Measurements from ENCODE around the gene CSF2RB. TPM values are rescaled to one million over a fixed set of nuclear protein-coding genes. Genes with fewer than 3 reads are reported as not detected.

Gene CSF2RB
- total RNA-seq, 1 donor from 2014 or later = 4.2 TPM

GRCh38 chr22:36964106-36964505 lies 50.7 kb downstream of the CSF2RB start:
- DNase-seq (ENCODE audit: extremely low spot score in 2 of 2) = no peak
- no peaks in the 10 kb centered on the region for H3K9me3 ChIP-seq

GRCh38 chr22:36965696-36966095 lies 52.3 kb downstream of the CSF2RB start:
- Histone ChIP-seq H3K4me1 (no peaks in the 10 kb centered on the region), H3K4me3 (no peak overlapping the region), H3K27me3 (no peaks in the 10 kb centered on the region), H3K27ac (no peak overlapping the region), H3K9me3 (no peaks in the 10 kb centered on the region), H3K36me3 (no peaks in the 10 kb centered on the region)
- DNase-seq (ENCODE audit: extremely low spot score in 2 of 2) = no peak
- TF ChIP-seq POLR2A (IDR thresholded peaks at IDR 0.05) (no peak), CTCF (IDR thresholded peaks at IDR 0.05) (no peak)
- intact Hi-C loops (cut with DNase I) = no loop called here

More at GRCh38 chr22:36964106-36964505, 50.7 kb downstream of the CSF2RB start:
- Histone ChIP-seq H3K4me3 (no peak overlapping the region), H3K27me3 (no peaks in the 10 kb centered on the region), H3K27ac (no peak overlapping the region), H3K4me1 (no peaks in the 10 kb centered on the region), H3K36me3 (no peaks in the 10 kb centered on the region)
- intact Hi-C loops (cut with DNase I) = no loop called here
- TF ChIP-seq POLR2A (IDR thresholded peaks at IDR 0.05) (no peak), POLR2AphosphoS5 (IDR thresholded peaks at IDR 0.05; ENCODE audit: insufficient read depth in 1 of 2, low read depth in 1 of 2) (no peak), CTCF (IDR thresholded peaks at IDR 0.05) (no peak)

GRCh38 chr22:36966851-36967540 lies 53.6 kb downstream of the CSF2RB start:
- Histone ChIP-seq H3K36me3 (no peaks in the 10 kb centered on the region), H3K4me3 (no peak overlapping the region), H3K27me3 (no peaks in the 10 kb centered on the region), H3K27ac (no peak overlapping the region), H3K4me1 (no peaks in the 10 kb centered on the region), H3K9me3 (no peaks in the 10 kb centered on the region)
- intact Hi-C loops (cut with DNase I) = no loop called here
- no peak for DNase-seq (ENCODE audit: extremely low spot score in 2 of 2)
- TF ChIP-seq POLR2A (IDR thresholded peaks at IDR 0.05) = no peak
- no peak for TF ChIP-seq CTCF (IDR thresholded peaks at IDR 0.05)
- TF ChIP-seq POLR2AphosphoS5 (IDR thresholded peaks at IDR 0.05; ENCODE audit: insufficient read depth in 1 of 2, low read depth in 1 of 2) = no peak

- H3K9me3 ChIP-seq = no peaks in the 10 kb centered on the region
- H3K27ac ChIP-seq = no peak overlapping the region
- H3K27me3 ChIP-seq = no peaks in the 10 kb centered on the region
- DNase-seq (ENCODE audit: extremely low spot score in 2 of 2) = no peak
- intact Hi-C loops (cut with DNase I) = no loop called here
- TF ChIP-seq POLR2A (IDR thresholded peaks at IDR 0.05) = no peak
- TF ChIP-seq POLR2AphosphoS5 (IDR thresholded peaks at IDR 0.05; ENCODE audit: insufficient read depth in 1 of 2, low read depth in 1 of 2) = no peak
- no peak for TF ChIP-seq CTCF (IDR thresholded peaks at IDR 0.05)
- H3K36me3 ChIP-seq = no peaks in the 10 kb centered on the region
- H3K4me3 ChIP-seq = no peak overlapping the region
- no peaks in the 10 kb centered on the region for H3K4me1 ChIP-seq
Observed at GRCh38 chr22:36968249-36968964, 55.0 kb downstream of the CSF2RB start.
